ENCODE data around the gene KIF20B.

- TF ChIP-seq ATF3 (IDR thresholded peaks at IDR 0.05; ENCODE audit: insufficient read depth, low read depth, low read length), result no peak
- TF ChIP-seq JUND (IDR thresholded peaks at IDR 0.05; ENCODE audit: low read length), result no peak
- no peak for TF ChIP-seq CTCF (IDR thresholded peaks at IDR 0.05; ENCODE audit: control extremely low read depth in 1 of 3, insufficient read depth in 1 of 3, low read depth in 1 of 3, low read length in 3 of 3)
- TF ChIP-seq POLR2AphosphoS5 (IDR thresholded peaks at IDR 0.05; ENCODE audit: low read depth, low read length), result no peak
- no peak for TF ChIP-seq TCF12 (IDR thresholded peaks at IDR 0.05; ENCODE audit: low read depth, low read length)
Observed at GRCh38 chr10:89653410-89653869, 48.0 kb upstream of the KIF20B start.
